Measurements from ENCODE around the gene CPA1.
"Not testable (repeated sequence)": the region's sequence is repeated elsewhere in the genome, so short reads cannot be mapped to it uniquely, and the experiment has no call there.

The CPA1 gene

GRCh38 chr7:130376461-130376860 is 3.8 kb upstream of the CPA1 start:
- H3K9me3 Mint-ChIP-seq, DNase-seq, H3K36me3 Mint-ChIP-seq, H3K4me3 Mint-ChIP-seq, CTCF ChIA-PET, H3K4me1 Mint-ChIP-seq, H3K27ac Mint-ChIP-seq, H3K27me3 Mint-ChIP-seq: not testable (repeated sequence)

GRCh38 chr7:130377178-130377577 is 3.1 kb upstream of the CPA1 start:
- no peak for DNase-seq
- Mint-ChIP-seq H3K27ac (no peak overlapping the region), H3K4me3 (no peak overlapping the region), H3K4me1 (no peaks in the 10 kb centered on the region), H3K9me3 (peaks cover 7% of the 10 kb centered on the region), H3K27me3 (no peaks in the 10 kb centered on the region), H3K36me3 (no peaks in the 10 kb centered on the region)
- CTCF ChIA-PET: no interaction called here

- no peak for DNase-seq
- Mint-ChIP-seq H3K27ac (no peak overlapping the region), H3K9me3 (peaks cover 7% of the 10 kb centered on the region), H3K4me1 (no peaks in the 10 kb centered on the region), H3K27me3 (no peaks in the 10 kb centered on the region), H3K4me3 (no peak overlapping the region), H3K36me3 (no peaks in the 10 kb centered on the region)
- CTCF ChIA-PET: no interaction called here
These were observed 1.3 kb upstream of the CPA1 start for GRCh38 chr7:130379019-130379418.

GRCh38 chr7:130379532-130379920 is 768 bp upstream of the CPA1 start:
- Mint-ChIP-seq H3K27ac (no peak overlapping the region), H3K4me3 (no peak overlapping the region), H3K9me3 (peaks cover 7% of the 10 kb centered on the region), H3K4me1 (no peaks in the 10 kb centered on the region), H3K27me3 (peaks cover 3% of the 10 kb centered on the region), H3K36me3 (no peaks in the 10 kb centered on the region)
- CTCF ChIA-PET: no interaction called here
- DNase-seq: no peak

- Mint-ChIP-seq H3K4me1 (no peaks in the 10 kb centered on the region), H3K36me3 (no peaks in the 10 kb centered on the region), H3K27ac (no peak overlapping the region), H3K4me3 (no peak overlapping the region), H3K9me3 (peaks cover 7% of the 10 kb centered on the region), H3K27me3 (peaks cover 3% of the 10 kb centered on the region)
- CTCF ChIA-PET: no interaction called here
- DNase-seq: no peak
These were observed 664 bp downstream of the CPA1 start for GRCh38 chr7:130380861-130381455.

- CTCF ChIA-PET: no interaction called here
- H3K9me3 Mint-ChIP-seq: peaks cover under 1% of the 10 kb centered on the region
- DNase-seq: no peak
- H3K36me3 Mint-ChIP-seq: no peaks in the 10 kb centered on the region
- H3K4me1 Mint-ChIP-seq: no peaks in the 10 kb centered on the region
- peaks cover 3% of the 10 kb centered on the region for H3K27me3 Mint-ChIP-seq
- H3K27ac Mint-ChIP-seq: no peak overlapping the region
- no peak overlapping the region for H3K4me3 Mint-ChIP-seq
These were observed 1.4 kb downstream of the CPA1 start for GRCh38 chr7:130381468-130382312.

- no peak for DNase-seq
- CTCF ChIA-PET: no interaction called here
- peaks cover 3% of the 10 kb centered on the region for H3K27me3 Mint-ChIP-seq
- no peak overlapping the region for H3K27ac Mint-ChIP-seq
- no peaks in the 10 kb centered on the region for H3K4me1 Mint-ChIP-seq
- no peaks in the 10 kb centered on the region for H3K9me3 Mint-ChIP-seq
- H3K36me3 Mint-ChIP-seq: no peaks in the 10 kb centered on the region
- no peak overlapping the region for H3K4me3 Mint-ChIP-seq
These were observed 3.1 kb downstream of the CPA1 start for GRCh38 chr7:130383187-130383980.

GRCh38 chr7:130384371-130384801 is 4.1 kb downstream of the CPA1 start:
- no peaks in the 10 kb centered on the region for H3K9me3 Mint-ChIP-seq
- CTCF ChIA-PET: no interaction called here
- no peaks in the 10 kb centered on the region for H3K4me1 Mint-ChIP-seq
- no peak overlapping the region for H3K27ac Mint-ChIP-seq
- peaks cover 3% of the 10 kb centered on the region for H3K27me3 Mint-ChIP-seq
- no peak for DNase-seq
- no peak overlapping the region for H3K4me3 Mint-ChIP-seq
- no peaks in the 10 kb centered on the region for H3K36me3 Mint-ChIP-seq

- H3K27ac Mint-ChIP-seq: no peak overlapping the region
- H3K36me3 Mint-ChIP-seq: no peaks in the 10 kb centered on the region
- no peak overlapping the region for H3K4me3 Mint-ChIP-seq
- CTCF ChIA-PET: no interaction called here
- no peak for DNase-seq
- no peaks in the 10 kb centered on the region for H3K9me3 Mint-ChIP-seq
- peaks cover 3% of the 10 kb centered on the region for H3K27me3 Mint-ChIP-seq
- no peaks in the 10 kb centered on the region for H3K4me1 Mint-ChIP-seq
These were observed 4.7 kb downstream of the CPA1 start for GRCh38 chr7:130384841-130385599.

- Mint-ChIP-seq H3K27ac (no peak overlapping the region), H3K27me3 (peaks cover 3% of the 10 kb centered on the region), H3K4me1 (no peaks in the 10 kb centered on the region), H3K36me3 (no peaks in the 10 kb centered on the region), H3K4me3 (no peak overlapping the region), H3K9me3 (no peaks in the 10 kb centered on the region)
- CTCF ChIA-PET: no interaction called here
- no peak for DNase-seq
These were observed 5.3 kb downstream of the CPA1 start for GRCh38 chr7:130385600-130386066.

- Mint-ChIP-seq H3K27me3 (peaks cover 3% of the 10 kb centered on the region), H3K4me3 (no peak overlapping the region), H3K36me3 (no peaks in the 10 kb centered on the region), H3K27ac (no peak overlapping the region), H3K4me1 (no peaks in the 10 kb centered on the region), H3K9me3 (no peaks in the 10 kb centered on the region)
- CTCF ChIA-PET: no interaction called here
- DNase-seq: no peak
These were observed 6.6 kb downstream of the CPA1 start for GRCh38 chr7:130386876-130387275.

- CTCF ChIA-PET: no interaction called here
- H3K27me3 Mint-ChIP-seq: peaks cover 3% of the 10 kb centered on the region
- DNase-seq: no peak
These were observed 7.0 kb downstream of the CPA1 start for GRCh38 chr7:130387306-130387627.

GRCh38 chr7:130387628-130388403 is 7.5 kb downstream of the CPA1 start:
- no peaks in the 10 kb centered on the region for H3K4me1 Mint-ChIP-seq
- H3K4me3 Mint-ChIP-seq: no peak overlapping the region
- H3K36me3 Mint-ChIP-seq: no peaks in the 10 kb centered on the region
- no peak for DNase-seq
- H3K9me3 Mint-ChIP-seq: no peaks in the 10 kb centered on the region
- CTCF ChIA-PET: no interaction called here
- H3K27me3 Mint-ChIP-seq: peaks cover 3% of the 10 kb centered on the region
- H3K27ac Mint-ChIP-seq: no peak overlapping the region

More at GRCh38 chr7:130387306-130387627, 7.0 kb downstream of the CPA1 start:
- Mint-ChIP-seq H3K9me3 (no peaks in the 10 kb centered on the region), H3K4me1 (no peaks in the 10 kb centered on the region), H3K4me3 (no peak overlapping the region), H3K27ac (no peak overlapping the region), H3K36me3 (no peaks in the 10 kb centered on the region)

- Mint-ChIP-seq H3K4me1 (peaks cover 6% of the 10 kb centered on the region), H3K9me3 (no peaks in the 10 kb centered on the region), H3K27me3 (peaks cover 3% of the 10 kb centered on the region), H3K36me3 (no peaks in the 10 kb centered on the region), H3K27ac (no peak overlapping the region), H3K4me3 (no peak overlapping the region)
- CTCF ChIA-PET: no interaction called here
- DNase-seq: no peak
These were observed 8.4 kb downstream of the CPA1 start for GRCh38 chr7:130388671-130389070.
